ENCODE measurements around the gene ENO1.

ENO1 gene

GRCh38 chr1:8874230-8875201 lies 4.0 kb downstream of the ENO1 start:
- TF ChIP-seq CTCF (IDR thresholded peaks at IDR 0.05; ENCODE audit: low read depth, low read length), result no peak
- H3K4me3 ChIP-seq (replicated peaks in 1 of 2; ENCODE audit: low read depth in 2 of 2, low read length in 2 of 2), result peak overlapping the region in 1 of 2 donors; percentile 95
- DNase-seq (ENCODE audit: low read depth in 2 of 2), result peak in 1 of 2 donors; percentile 60

DNA sequence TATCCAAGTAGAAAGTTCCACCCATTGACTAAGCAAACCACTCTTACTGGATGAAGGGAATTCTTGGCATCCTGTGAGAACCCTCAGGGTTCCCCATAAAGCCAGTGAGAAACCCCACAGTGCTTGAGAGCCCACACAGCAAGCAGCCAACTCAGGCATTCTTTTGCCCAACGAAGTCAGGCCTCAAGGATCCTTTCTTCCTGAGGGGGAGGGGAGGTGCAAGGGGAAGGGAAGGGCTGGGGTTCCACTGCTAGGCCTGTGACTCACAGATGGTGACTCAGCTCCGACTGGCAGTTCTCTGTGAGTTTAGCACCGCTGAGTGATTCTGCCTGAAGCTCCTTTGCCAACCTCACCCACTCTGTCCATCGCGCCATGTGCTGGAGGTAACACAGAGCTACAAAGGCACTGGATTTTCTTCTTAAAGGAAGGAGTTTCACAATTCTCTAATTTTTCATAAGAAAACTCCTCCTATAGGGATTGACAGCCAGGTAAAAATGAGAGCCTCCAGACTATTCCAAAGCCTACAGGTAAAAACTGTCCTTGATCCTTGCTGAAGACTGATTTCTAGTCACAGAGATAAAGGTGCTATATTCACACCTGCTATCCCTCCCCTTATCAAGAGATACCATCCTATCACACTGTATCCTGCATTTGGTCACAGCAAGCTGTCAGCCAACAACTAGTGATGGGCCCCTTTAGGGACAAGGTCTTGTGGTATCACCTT lies 4.8 kb downstream of the ENO1 start:
- peak; percentile 96 to 98 for DNase-seq (ENCODE audit: low read depth in 2 of 2)
- H3K4me3 ChIP-seq (replicated peaks in 1 of 2; ENCODE audit: low read depth in 2 of 2, low read length in 2 of 2), result peak overlapping the region in 1 of 2 donors; percentile 39
- TF ChIP-seq CTCF (IDR thresholded peaks at IDR 0.05; ENCODE audit: low read depth, low read length), result no peak

DNA sequence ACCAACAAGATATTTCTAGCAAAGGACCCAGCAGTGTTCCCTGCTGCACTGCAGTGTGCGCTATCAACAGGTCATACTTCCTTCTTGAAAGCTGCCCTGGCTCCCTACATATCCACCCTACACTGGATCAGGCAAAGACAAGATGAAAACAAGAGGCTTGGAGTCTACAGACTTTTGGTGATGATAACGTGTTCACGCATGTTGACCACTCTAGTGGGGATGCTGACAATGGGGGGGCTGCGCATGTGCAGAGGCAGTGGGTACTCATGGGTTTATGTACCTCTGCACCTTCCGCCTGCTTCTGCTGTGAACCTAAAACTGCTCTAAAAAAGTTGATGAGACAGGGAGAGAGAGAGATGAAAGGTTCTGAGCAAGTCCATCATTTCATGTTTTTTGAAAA lies 5.5 kb downstream of the ENO1 start:
- TF ChIP-seq CTCF (IDR thresholded peaks at IDR 0.05; ENCODE audit: low read depth, low read length), result no peak
- DNase-seq (ENCODE audit: low read depth in 2 of 2), result no peak
- H3K4me3 ChIP-seq (replicated peaks in 1 of 2; ENCODE audit: low read depth in 2 of 2, low read length in 2 of 2), result peak overlapping the region in 1 of 2 donors; percentile 39

DNA sequence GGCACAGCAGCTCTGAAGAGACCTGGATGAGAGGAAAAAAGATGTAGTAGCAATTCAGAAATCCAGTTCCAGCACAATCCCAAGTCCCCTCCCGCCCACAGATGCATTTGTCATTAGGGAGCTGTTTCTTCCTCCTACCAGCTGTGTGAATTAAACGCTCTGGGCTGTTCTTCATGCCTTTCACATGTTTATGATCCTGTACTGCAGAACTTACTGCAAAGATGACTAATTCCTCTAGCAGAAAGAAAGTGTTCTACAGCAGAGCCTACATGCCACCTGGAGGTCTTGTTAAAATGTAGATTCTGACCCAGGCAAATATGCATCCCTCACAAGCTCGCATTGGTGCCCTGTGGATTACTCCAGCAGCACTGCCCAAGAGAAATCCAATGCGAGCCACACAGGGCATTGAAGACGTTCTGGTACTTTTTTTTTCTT lies 6.5 kb downstream of the ENO1 start:
- DNase-seq (ENCODE audit: low read depth in 2 of 2), result no peak
- peak overlapping the region in 1 of 2 donors; percentile 39 for H3K4me3 ChIP-seq (replicated peaks in 1 of 2; ENCODE audit: low read depth in 2 of 2, low read length in 2 of 2)
- no peak for TF ChIP-seq CTCF (IDR thresholded peaks at IDR 0.05; ENCODE audit: low read depth, low read length)

DNA sequence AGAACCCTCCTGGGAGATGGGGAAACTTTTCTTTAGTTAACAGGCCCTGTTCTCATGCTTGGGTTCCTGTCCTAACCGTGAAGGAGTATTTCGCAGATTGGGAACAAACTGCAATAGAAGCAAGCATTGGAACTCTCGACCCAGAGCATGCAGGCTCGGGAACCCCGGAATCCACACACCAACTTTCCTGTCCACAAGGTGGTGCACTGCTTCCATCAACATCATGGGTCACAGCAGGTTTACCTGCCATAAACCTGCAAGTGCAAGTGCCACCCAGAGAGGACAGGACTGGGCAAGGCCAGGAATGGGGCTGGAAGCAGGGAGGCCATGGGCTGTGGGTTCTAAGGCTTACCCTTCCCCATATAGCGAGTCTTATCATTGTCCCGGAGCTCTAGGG lies 6.9 kb downstream of the ENO1 start:
- H3K4me3 ChIP-seq (replicated peaks in 1 of 2; ENCODE audit: low read depth in 2 of 2, low read length in 2 of 2), result peak overlapping the region in 1 of 2 donors; percentile 12
- no peak for DNase-seq (ENCODE audit: low read depth in 2 of 2)
- peak; percentile 28 for TF ChIP-seq CTCF (IDR thresholded peaks at IDR 0.05; ENCODE audit: low read depth, low read length)

DNA sequence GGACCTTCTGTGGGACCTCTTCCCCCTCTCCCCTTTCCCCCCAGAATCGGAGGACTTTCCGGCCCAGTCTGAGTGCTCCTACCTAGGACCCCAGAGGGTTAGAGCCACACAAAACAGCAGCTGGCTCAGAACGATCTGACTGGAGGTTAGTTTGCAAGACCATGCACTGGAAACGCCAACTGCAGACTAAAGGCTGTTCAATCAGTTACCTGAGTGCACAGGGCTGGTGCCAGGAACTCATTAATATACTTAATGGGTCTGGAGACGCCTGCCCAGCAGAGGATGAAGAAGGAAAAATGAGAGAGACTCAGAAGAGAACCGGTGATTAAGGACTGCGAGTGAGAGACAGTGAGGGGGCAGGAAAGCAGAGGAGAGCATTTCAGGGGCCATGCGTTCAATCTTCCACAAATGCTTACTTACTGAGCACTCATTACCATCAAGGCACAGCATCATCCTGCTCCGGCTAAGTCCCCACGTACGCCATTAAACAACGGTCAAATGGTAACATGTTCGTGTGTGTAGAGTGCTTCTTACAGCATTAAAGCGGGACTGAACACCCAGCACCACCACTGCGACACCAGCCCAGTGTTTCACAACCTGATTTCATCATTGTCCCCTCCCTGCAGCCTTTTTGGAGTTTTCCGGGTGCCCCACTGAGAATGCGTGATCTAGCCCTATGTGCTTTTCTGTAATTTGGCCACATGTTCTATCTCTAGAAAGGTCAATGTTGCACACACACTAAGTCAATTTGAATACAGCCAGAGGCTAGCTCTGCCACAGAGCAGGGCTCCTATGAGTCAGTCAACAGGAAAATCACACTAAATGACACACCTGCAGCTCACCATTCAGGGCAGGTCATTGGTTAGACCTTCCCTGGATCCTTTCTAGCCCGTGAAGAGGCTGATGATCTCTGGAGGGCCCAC lies 7.6 kb downstream of the ENO1 start:
- no peak for TF ChIP-seq CTCF (IDR thresholded peaks at IDR 0.05; ENCODE audit: low read depth, low read length)
- DNase-seq (ENCODE audit: low read depth in 2 of 2), result no peak
- no peak overlapping the region for H3K4me3 ChIP-seq (replicated peaks in 1 of 2; ENCODE audit: low read depth in 2 of 2, low read length in 2 of 2)
